ENCODE data around the gene ATXN2L. TPM values are rescaled to one million over a fixed set of nuclear protein-coding genes. Genes with fewer than 3 reads are reported as not detected.
A peak's percentile ranks its signal among the peaks of the same experiment; 100 is the strongest.
"Not testable (repeated sequence)": the region's sequence is repeated elsewhere in the genome, so short reads cannot be mapped to it uniquely, and the experiment has no call there.

ATXN2L gene
- total RNA-seq, 1 experiment from 2014 or later: 264 TPM

GRCh38 chr16:28781697-28782096 is 41.1 kb upstream of the ATXN2L start:
- H3K27ac ChIP-seq (ENCODE audit: low read depth, low read length); CTCF ChIA-PET; ATAC-seq; H3K9me2 ChIP-seq (ENCODE audit: insufficient read depth); H4K20me1 ChIP-seq (ENCODE audit: insufficient read depth); RAD21 ChIA-PET (ENCODE audit: low non-redundant PET in 1 of 2, low total read pairs in 2 of 2, uncharacterized antibody in 2 of 2, unreplicated experiment in 2 of 2); H3K36me3 ChIP-seq (ENCODE audit: control insufficient read depth in 1 of 2, insufficient read depth in 2 of 2, low read length in 2 of 2); H3K4me1 ChIP-seq (ENCODE audit: control insufficient read depth in 1 of 2, insufficient read depth in 2 of 2, low read length in 2 of 2); intact Hi-C loops (cut with micrococcal nuclease); H2AFZ ChIP-seq (ENCODE audit: low read depth, low read length, poor library complexity, severe bottlenecking); BruUV-seq (replicated peaks); H3K9me3 ChIP-seq (ENCODE audit: control insufficient read depth in 1 of 2, insufficient read depth in 1 of 2, low read depth in 1 of 2, low read length in 2 of 2); H3K4me2 ChIP-seq (ENCODE audit: low read length); H3K79me2 ChIP-seq (ENCODE audit: insufficient read depth, low read length); DNase-seq (ENCODE audit: low read depth, low spot score); POLR2A ChIA-PET; H3K9ac ChIP-seq (ENCODE audit: low read length); H3K27me3 ChIP-seq (ENCODE audit: insufficient read depth, low read length); H3K4me3 ChIP-seq (replicated peaks in 1 of 2; ENCODE audit: low read depth in 1 of 2, low read length in 2 of 2): not testable (repeated sequence)

- H3K27ac ChIP-seq (ENCODE audit: low read depth, low read length); H3K9me2 ChIP-seq (ENCODE audit: insufficient read depth); intact Hi-C loops (cut with micrococcal nuclease); ATAC-seq; H2AFZ ChIP-seq (ENCODE audit: low read depth, low read length, poor library complexity, severe bottlenecking); H3K4me2 ChIP-seq (ENCODE audit: low read length); BruUV-seq (replicated peaks); POLR2A ChIA-PET; H3K36me3 ChIP-seq (ENCODE audit: control insufficient read depth in 1 of 2, insufficient read depth in 2 of 2, low read length in 2 of 2); H3K4me3 ChIP-seq (replicated peaks in 1 of 2; ENCODE audit: low read depth in 1 of 2, low read length in 2 of 2); H3K27me3 ChIP-seq (ENCODE audit: insufficient read depth, low read length); H3K9ac ChIP-seq (ENCODE audit: low read length); RAD21 ChIA-PET (ENCODE audit: low non-redundant PET in 1 of 2, low total read pairs in 2 of 2, uncharacterized antibody in 2 of 2, unreplicated experiment in 2 of 2); CTCF ChIA-PET; H3K4me1 ChIP-seq (ENCODE audit: control insufficient read depth in 1 of 2, insufficient read depth in 2 of 2, low read length in 2 of 2); H3K9me3 ChIP-seq (ENCODE audit: control insufficient read depth in 1 of 2, insufficient read depth in 1 of 2, low read depth in 1 of 2, low read length in 2 of 2); H4K20me1 ChIP-seq (ENCODE audit: insufficient read depth); DNase-seq (ENCODE audit: low read depth, low spot score); H3K79me2 ChIP-seq (ENCODE audit: insufficient read depth, low read length): not testable (repeated sequence)
Measured at GRCh38 chr16:28782357-28782756, 40.4 kb upstream of the ATXN2L start.

- H3K9me2 ChIP-seq (ENCODE audit: insufficient read depth); H3K27me3 ChIP-seq (ENCODE audit: insufficient read depth, low read length); H2AFZ ChIP-seq (ENCODE audit: low read depth, low read length, poor library complexity, severe bottlenecking); H3K4me2 ChIP-seq (ENCODE audit: low read length); H3K27ac ChIP-seq (ENCODE audit: low read depth, low read length); H3K36me3 ChIP-seq (ENCODE audit: control insufficient read depth in 1 of 2, insufficient read depth in 2 of 2, low read length in 2 of 2); H4K20me1 ChIP-seq (ENCODE audit: insufficient read depth); H3K4me1 ChIP-seq (ENCODE audit: control insufficient read depth in 1 of 2, insufficient read depth in 2 of 2, low read length in 2 of 2); intact Hi-C loops (cut with micrococcal nuclease); H3K4me3 ChIP-seq (replicated peaks in 1 of 2; ENCODE audit: low read depth in 1 of 2, low read length in 2 of 2); H3K79me2 ChIP-seq (ENCODE audit: insufficient read depth, low read length); CTCF ChIA-PET; RAD21 ChIA-PET (ENCODE audit: low non-redundant PET in 1 of 2, low total read pairs in 2 of 2, uncharacterized antibody in 2 of 2, unreplicated experiment in 2 of 2); BruUV-seq (replicated peaks); POLR2A ChIA-PET; H3K9me3 ChIP-seq (ENCODE audit: control insufficient read depth in 1 of 2, insufficient read depth in 1 of 2, low read depth in 1 of 2, low read length in 2 of 2); H3K9ac ChIP-seq (ENCODE audit: low read length): not testable (repeated sequence)
- DNase-seq (ENCODE audit: low read depth, low spot score) (peak; percentile 41), ATAC-seq (peak; percentile 81)
- peak; percentile 25 to 34 (median 32); a peak in 5 of 6 replicates for TF ChIP-seq CTCF (IDR thresholded peaks at IDR 0.05 in 2 of 3, conservative IDR thresholded peaks at IDR 0.05 in 1 of 3; ENCODE audit: borderline replicate concordance in 1 of 3, insufficient read depth in 1 of 3, low read depth in 2 of 3, low read length in 2 of 3)
- peak; percentile 59 for TF ChIP-seq RAD21 (IDR thresholded peaks at IDR 0.05; ENCODE audit: low read depth)
Measured at GRCh38 chr16:28802235-28803019, 20.4 kb upstream of the ATXN2L start.

GRCh38 chr16:28807445-28808120 is 15.2 kb upstream of the ATXN2L start:
- POLR2A ChIA-PET; DNase-seq (ENCODE audit: low read depth, low spot score); H3K27me3 ChIP-seq (ENCODE audit: insufficient read depth, low read length); H2AFZ ChIP-seq (ENCODE audit: low read depth, low read length, poor library complexity, severe bottlenecking); intact Hi-C loops (cut with micrococcal nuclease); RAD21 ChIA-PET (ENCODE audit: low non-redundant PET in 1 of 2, low total read pairs in 2 of 2, uncharacterized antibody in 2 of 2, unreplicated experiment in 2 of 2); CTCF ChIA-PET; H3K9me2 ChIP-seq (ENCODE audit: insufficient read depth); H4K20me1 ChIP-seq (ENCODE audit: insufficient read depth); H3K9me3 ChIP-seq (ENCODE audit: control insufficient read depth in 1 of 2, insufficient read depth in 1 of 2, low read depth in 1 of 2, low read length in 2 of 2); H3K27ac ChIP-seq (ENCODE audit: low read depth, low read length); H3K36me3 ChIP-seq (ENCODE audit: control insufficient read depth in 1 of 2, insufficient read depth in 2 of 2, low read length in 2 of 2); H3K9ac ChIP-seq (ENCODE audit: low read length); BruUV-seq (replicated peaks); H3K4me2 ChIP-seq (ENCODE audit: low read length); H3K4me3 ChIP-seq (replicated peaks in 1 of 2; ENCODE audit: low read depth in 1 of 2, low read length in 2 of 2); H3K4me1 ChIP-seq (ENCODE audit: control insufficient read depth in 1 of 2, insufficient read depth in 2 of 2, low read length in 2 of 2); H3K79me2 ChIP-seq (ENCODE audit: insufficient read depth, low read length): not testable (repeated sequence)
- ATAC-seq: peak; percentile 39
